ENCODE data around the gene CORO1C. TPM values are rescaled to one million over a fixed set of nuclear protein-coding genes. Genes with fewer than 3 reads are reported as not detected.
"Not testable (repeated sequence)": the region's sequence is repeated elsewhere in the genome, so short reads cannot be mapped to it uniquely, and the experiment has no call there.

The CORO1C gene
- polyA plus RNA-seq, 1 of the 3 experiments (the other 2 are of a cell fraction) = 150 TPM

DNA sequence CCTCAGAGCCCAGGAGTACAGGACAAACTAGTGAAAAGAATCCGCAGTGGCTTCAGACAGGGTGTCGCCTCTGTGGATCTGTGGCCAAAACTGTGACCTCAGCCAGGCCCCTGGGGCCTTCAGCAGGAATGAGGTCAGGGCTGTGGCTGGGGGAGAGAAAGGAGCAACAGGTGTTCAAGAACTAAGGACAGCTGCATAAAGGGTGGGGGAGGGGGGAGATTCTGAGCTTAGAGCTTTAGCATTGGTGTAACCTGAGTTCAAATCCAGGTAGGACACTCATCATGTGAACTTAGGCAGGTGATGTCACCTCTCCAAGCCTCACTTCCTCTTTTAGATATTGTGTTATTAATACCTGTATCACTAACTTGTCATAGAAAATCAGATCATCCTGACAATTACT is 40.9 kb upstream of the CORO1C start (continued):
- no peak for TF ChIP-seq GABPA (IDR thresholded peaks at IDR 0.05; ENCODE audit: low read depth)

DNA sequence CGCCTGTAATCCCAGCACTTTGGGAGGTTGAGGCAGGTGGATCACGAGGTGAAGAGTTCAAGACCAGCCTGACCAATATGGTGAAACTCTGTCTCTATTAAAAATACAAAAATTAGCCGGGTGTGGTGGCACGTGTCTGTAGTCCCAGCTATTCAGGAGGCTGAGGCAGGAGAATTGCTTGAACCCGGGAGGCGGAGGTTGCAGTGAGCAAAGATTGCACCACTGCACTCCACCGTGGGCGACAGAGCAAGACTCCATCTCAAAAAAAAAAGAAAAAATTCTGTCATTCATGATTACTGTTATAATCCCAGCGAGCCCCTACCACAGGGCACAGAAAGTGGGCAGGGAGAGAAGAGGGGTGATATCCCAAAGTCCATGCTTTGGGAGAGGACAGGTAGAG is 40.5 kb upstream of the CORO1C start:
- H3K9me2 ChIP-seq; H3K36me3 ChIP-seq (replicated peaks in 1 of 2; ENCODE audit: control insufficient read depth in 1 of 2, insufficient read depth in 2 of 2, low read length in 1 of 2); H3K9me3 ChIP-seq; H3K9ac ChIP-seq; H3K27ac ChIP-seq (ENCODE audit: low read depth in 2 of 2, low read length in 1 of 2); H3K4me3 ChIP-seq (ENCODE audit: low read depth in 2 of 2, low read length in 1 of 2); POLR2A ChIA-PET; H3K27me3 ChIP-seq (ENCODE audit: insufficient read depth); H3F3A ChIP-seq (replicated peaks; ENCODE audit: insufficient read depth); DNase-seq; H4K20me1 ChIP-seq (ENCODE audit: insufficient read depth); H3K79me2 ChIP-seq (ENCODE audit: insufficient read depth); H2AFZ ChIP-seq (ENCODE audit: low read depth); H3K4me2 ChIP-seq: not testable (repeated sequence)
- CTCF ChIA-PET = interaction anchor here (0.6 to 2.7 kb wide), 5 partner anchors 20 to 207 kb away, joined by 3 to 9 read pairs (median 3); no protein-coding TSS in a partner anchor
- 85% methylated on average over 9 of the region's 9 CpGs for WGBS (ENCODE audit: low lambda C conversion rate)
- peaks cover 0 to 14% of the 10 kb centered on the region in 2 experiments; a peak in 1 of 4 replicates for H3K4me1 ChIP-seq (ENCODE audit: control insufficient read depth in 1 of 2, insufficient read depth in 2 of 2, low read depth in 1 of 2, low read length in 1 of 2)

DNA sequence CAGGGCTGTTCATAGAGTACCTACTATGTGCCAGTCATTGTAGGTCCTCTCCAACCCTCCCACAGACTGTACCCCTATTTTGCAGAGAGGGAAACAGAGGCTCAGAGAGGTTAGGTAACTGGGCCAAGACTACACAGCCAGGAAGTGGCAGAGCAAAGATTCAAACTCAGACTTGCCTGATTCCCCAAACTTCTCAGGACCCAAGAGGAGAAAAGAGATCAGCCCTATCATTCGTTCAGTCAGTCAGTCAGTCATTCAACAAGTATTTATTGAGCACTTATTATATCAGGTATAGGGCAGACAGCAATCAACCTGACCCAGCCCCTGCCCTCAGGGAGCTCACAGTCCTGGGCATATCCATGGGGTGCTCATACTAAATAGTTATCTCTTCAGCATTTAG is 39.6 kb upstream of the CORO1C start:
- Histone ChIP-seq H3K4me1 (ENCODE audit: control insufficient read depth in 1 of 2, insufficient read depth in 2 of 2, low read depth in 1 of 2, low read length in 1 of 2) (peaks cover 0 to 14% of the 10 kb centered on the region in 2 experiments; a peak in 1 of 4 replicates), H3K36me3 (replicated peaks in 1 of 2; ENCODE audit: control insufficient read depth in 1 of 2, insufficient read depth in 2 of 2, low read length in 1 of 2) (no peaks in the 10 kb centered on the region), H3K9me2 (no peaks in the 10 kb centered on the region), H3K27me3 (ENCODE audit: insufficient read depth) (no peaks in the 10 kb centered on the region), H3K9me3 (no peaks in the 10 kb centered on the region), H3K79me2 (ENCODE audit: insufficient read depth) (no peaks in the 10 kb centered on the region), H2AFZ (ENCODE audit: low read depth) (no peak overlapping the region), H3K4me2 (no peak overlapping the region), H4K20me1 (ENCODE audit: insufficient read depth) (no peaks in the 10 kb centered on the region), H3K27ac (ENCODE audit: low read depth in 2 of 2, low read length in 1 of 2) (no peak overlapping the region), H3F3A (replicated peaks; ENCODE audit: insufficient read depth) (no peaks in the 10 kb centered on the region), H3K9ac (no peak overlapping the region), H3K4me3 (ENCODE audit: low read depth in 2 of 2, low read length in 1 of 2) (no peak overlapping the region)
- ChIA-PET POLR2A (no interaction called here), CTCF (interaction anchor here (1.0 to 1.3 kb wide), 4 partner anchors 33 to 206 kb away, joined by 3 to 5 read pairs (median 3); no protein-coding TSS in a partner anchor)
- no peak for DNase-seq
- TF ChIP-seq MXI1 (IDR thresholded peaks at IDR 0.05; ENCODE audit: low read depth, low read length) (no peak), EP300 (IDR thresholded peaks at IDR 0.05; ENCODE audit: borderline replicate concordance in 1 of 2, low read depth in 1 of 2, low read length in 1 of 2) (no peak)
- TF ChIP-seq, protein P1, sequence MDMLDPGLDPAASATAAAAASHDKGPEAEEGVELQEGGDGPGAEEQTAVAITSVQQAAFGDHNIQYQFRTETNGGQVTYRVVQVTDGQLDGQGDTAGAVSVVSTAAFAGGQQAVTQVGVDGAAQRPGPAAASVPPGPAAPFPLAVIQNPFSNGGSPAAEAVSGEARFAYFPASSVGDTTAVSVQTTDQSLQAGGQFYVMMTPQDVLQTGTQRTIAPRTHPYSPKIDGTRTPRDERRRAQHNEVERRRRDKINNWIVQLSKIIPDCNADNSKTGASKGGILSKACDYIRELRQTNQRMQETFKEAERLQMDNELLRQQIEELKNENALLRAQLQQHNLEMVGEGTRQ (IDR thresholded peaks at IDR 0.05; ENCODE audit: borderline replicate concordance, low read depth, low read length) = no peak
- WGBS (ENCODE audit: low lambda C conversion rate) = 33% methylated on average over 1 of the region's 1 CpG

DNA sequence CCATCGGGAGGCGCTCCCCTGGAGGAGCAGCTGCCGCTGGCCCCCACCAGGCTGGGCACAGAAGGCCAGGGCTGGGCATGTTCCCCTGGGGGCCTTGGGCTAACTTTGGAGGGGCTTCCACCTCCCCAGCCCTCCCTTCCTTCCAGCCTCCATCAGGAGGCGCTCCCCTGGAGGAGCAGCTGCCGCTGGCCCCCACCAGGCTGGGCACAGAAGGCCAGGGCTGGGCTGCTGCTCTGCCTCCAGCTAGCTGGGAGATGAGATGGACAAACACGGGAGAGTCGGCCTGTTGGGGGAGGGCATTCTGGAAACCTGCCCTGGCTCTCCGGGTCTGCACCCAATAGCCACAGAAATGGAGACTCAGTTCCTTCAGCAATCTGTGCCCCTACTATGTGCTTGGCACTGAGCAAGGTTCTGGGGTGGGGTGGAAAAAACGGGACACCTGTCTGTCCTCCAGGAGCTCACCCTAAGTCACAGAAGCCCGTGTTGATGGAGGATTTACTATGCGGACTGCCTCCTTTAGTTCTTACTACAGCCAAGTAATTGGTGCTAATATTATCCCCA is 39.0 kb upstream of the CORO1C start:
- H3K27ac ChIP-seq (ENCODE audit: low read depth in 2 of 2, low read length in 1 of 2) = no peak overlapping the region
- H3K4me2 ChIP-seq = no peak overlapping the region
- no peaks in the 10 kb centered on the region for H4K20me1 ChIP-seq (ENCODE audit: insufficient read depth)
- DNase-seq = no peak
- ChIA-PET CTCF (interaction anchor here (1.2 to 1.6 kb wide), 3 partner anchors 106 to 206 kb away, joined by 3 to 5 read pairs (median 3); no protein-coding TSS in a partner anchor), POLR2A (no interaction called here)
- no peaks in the 10 kb centered on the region for H3K9me3 ChIP-seq
- WGBS (ENCODE audit: low lambda C conversion rate) = 67% methylated on average over 7 of the region's 11 CpGs
- no peaks in the 10 kb centered on the region for H3F3A ChIP-seq (replicated peaks; ENCODE audit: insufficient read depth)
- peaks cover 0 to 14% of the 10 kb centered on the region in 2 experiments; a peak in 1 of 4 replicates for H3K4me1 ChIP-seq (ENCODE audit: control insufficient read depth in 1 of 2, insufficient read depth in 2 of 2, low read depth in 1 of 2, low read length in 1 of 2)
- no peak overlapping the region for H3K9ac ChIP-seq
- no peaks in the 10 kb centered on the region for H3K79me2 ChIP-seq (ENCODE audit: insufficient read depth)
- H3K4me3 ChIP-seq (ENCODE audit: low read depth in 2 of 2, low read length in 1 of 2) = no peak overlapping the region
- H3K9me2 ChIP-seq = no peaks in the 10 kb centered on the region
- no peak overlapping the region for H2AFZ ChIP-seq (ENCODE audit: low read depth)
- H3K36me3 ChIP-seq (replicated peaks in 1 of 2; ENCODE audit: control insufficient read depth in 1 of 2, insufficient read depth in 2 of 2, low read length in 1 of 2) = no peaks in the 10 kb centered on the region
- no peaks in the 10 kb centered on the region for H3K27me3 ChIP-seq (ENCODE audit: insufficient read depth)
- TF ChIP-seq ELF1 (IDR thresholded peaks at IDR 0.05) (no peak), RXRA (IDR thresholded peaks at IDR 0.05; ENCODE audit: borderline replicate concordance, low read depth) (no peak), RFX5 (IDR thresholded peaks at IDR 0.05; ENCODE audit: low read length) (no peak), MEF2A (IDR thresholded peaks at IDR 0.05; ENCODE audit: borderline replicate concordance, low read depth) (no peak), TEAD4 (IDR thresholded peaks at IDR 0.05; ENCODE audit: borderline replicate concordance, insufficient read depth) (no peak)
- TF ChIP-seq, protein P2, sequence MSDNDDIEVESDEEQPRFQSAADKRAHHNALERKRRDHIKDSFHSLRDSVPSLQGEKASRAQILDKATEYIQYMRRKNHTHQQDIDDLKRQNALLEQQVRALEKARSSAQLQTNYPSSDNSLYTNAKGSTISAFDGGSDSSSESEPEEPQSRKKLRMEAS (IDR thresholded peaks at IDR 0.05; ENCODE audit: low read depth) = no peak
- TF ChIP-seq, protein P3, sequence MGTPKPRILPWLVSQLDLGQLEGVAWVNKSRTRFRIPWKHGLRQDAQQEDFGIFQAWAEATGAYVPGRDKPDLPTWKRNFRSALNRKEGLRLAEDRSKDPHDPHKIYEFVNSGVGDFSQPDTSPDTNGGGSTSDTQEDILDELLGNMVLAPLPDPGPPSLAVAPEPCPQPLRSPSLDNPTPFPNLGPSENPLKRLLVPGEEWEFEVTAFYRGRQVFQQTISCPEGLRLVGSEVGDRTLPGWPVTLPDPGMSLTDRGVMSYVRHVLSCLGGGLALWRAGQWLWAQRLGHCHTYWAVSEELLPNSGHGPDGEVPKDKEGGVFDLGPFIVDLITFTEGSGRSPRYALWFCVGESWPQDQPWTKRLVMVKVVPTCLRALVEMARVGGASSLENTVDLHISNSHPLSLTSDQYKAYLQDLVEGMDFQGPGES (IDR thresholded peaks at IDR 0.05; ENCODE audit: low read depth, low read length) = no peak
- TF ChIP-seq, protein P1 (IDR thresholded peaks at IDR 0.05; ENCODE audit: borderline replicate concordance, low read depth, low read length) = no peak
- TF ChIP-seq, protein P4, sequence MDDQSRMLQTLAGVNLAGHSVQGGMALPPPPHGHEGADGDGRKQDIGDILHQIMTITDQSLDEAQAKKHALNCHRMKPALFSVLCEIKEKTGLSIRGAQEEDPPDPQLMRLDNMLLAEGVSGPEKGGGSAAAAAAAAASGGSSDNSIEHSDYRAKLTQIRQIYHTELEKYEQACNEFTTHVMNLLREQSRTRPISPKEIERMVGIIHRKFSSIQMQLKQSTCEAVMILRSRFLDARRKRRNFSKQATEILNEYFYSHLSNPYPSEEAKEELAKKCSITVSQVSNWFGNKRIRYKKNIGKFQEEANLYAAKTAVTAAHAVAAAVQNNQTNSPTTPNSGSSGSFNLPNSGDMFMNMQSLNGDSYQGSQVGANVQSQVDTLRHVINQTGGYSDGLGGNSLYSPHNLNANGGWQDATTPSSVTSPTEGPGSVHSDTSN (IDR thresholded peaks at IDR 0.05) = no peak
